GM19324 (cell line): Measurements from ENCODE around the gene PPP1R27.

Source experiments
- ATAC-seq: cut with Tn5 transposase; IDR thresholded peaks from one replicate; pipeline ENCODE4 v1.9.1; 2021; ENCODE audit warnings: mild to moderate bottlenecking, moderate library complexity; ENCODE audit not compliant: unreplicated experiment, low FRiP score

The PPP1R27 gene

GRCh38 chr17:81822996-81823819 lies 11.6 kb downstream of the PPP1R27 start:
- ATAC-seq, result no peak

- ATAC-seq, result no peak
Measured at GRCh38 chr17:81822312-81822637, 12.6 kb downstream of the PPP1R27 start.

- no peak for ATAC-seq
Measured at GRCh38 chr17:81821603-81822311, 13.1 kb downstream of the PPP1R27 start.

GRCh38 chr17:81821147-81821546 lies 13.7 kb downstream of the PPP1R27 start:
- ATAC-seq, result no peak

- ATAC-seq, result no peak
Measured at GRCh38 chr17:81819708-81820107, 15.1 kb downstream of the PPP1R27 start.

GRCh38 chr17:81817758-81818147 lies 17.1 kb downstream of the PPP1R27 start:
- ATAC-seq, result no peak

- ATAC-seq, result no peak
Measured at GRCh38 chr17:81815646-81815986, 19.2 kb downstream of the PPP1R27 start.

GRCh38 chr17:81814748-81815645 lies 19.9 kb downstream of the PPP1R27 start:
- no peak for ATAC-seq

- no peak for ATAC-seq
Measured at GRCh38 chr17:81813861-81814683, 20.8 kb downstream of the PPP1R27 start.

- ATAC-seq, result no peak
Measured at GRCh38 chr17:81813371-81813684, 21.5 kb downstream of the PPP1R27 start.

GRCh38 chr17:81812571-81813370 lies 22.1 kb downstream of the PPP1R27 start:
- no peak for ATAC-seq

- ATAC-seq, result no peak
Measured at GRCh38 chr17:81811705-81812570, 22.9 kb downstream of the PPP1R27 start.

GRCh38 chr17:81810892-81811704 lies 23.8 kb downstream of the PPP1R27 start:
- no peak for ATAC-seq

- ATAC-seq, result no peak
Measured at GRCh38 chr17:81810476-81810875, 24.4 kb downstream of the PPP1R27 start.

GRCh38 chr17:81809556-81809998 lies 25.3 kb downstream of the PPP1R27 start:
- ATAC-seq, result no peak

- no peak for ATAC-seq
Measured at GRCh38 chr17:81808778-81809555, 25.9 kb downstream of the PPP1R27 start.

- ATAC-seq, result no peak
Measured at GRCh38 chr17:81807839-81808238, 27.0 kb downstream of the PPP1R27 start.
